Stimulated activated CD4-positive, alpha-beta T cell treated with anti-CD3 and anti-CD28 coated beads, Interleukin-15, amount 100 ng/mL, for 1 hour (primary cell): Measurements from ENCODE around the gene RAB39A.
A peak's percentile ranks its signal among the peaks of the same experiment; 100 is the strongest.

ENCODE experiments used
- DNase-seq, 2 donors: peaks; one replicate each; pipeline ENCODE4 v3.0.0-alpha.2; 2020; ENCODE audit warnings: low read depth in 1 of 2, low spot score in 1 of 2

Gene RAB39A

GRCh38 chr11:107961480-107961879 is 33.2 kb downstream of the RAB39A start:
- DNase-seq = no peak

- no peak for DNase-seq
Measured at GRCh38 chr11:107962181-107962580, 33.9 kb downstream of the RAB39A start.

GRCh38 chr11:107963091-107963490 is 34.8 kb downstream of the RAB39A start:
- no peak for DNase-seq

- DNase-seq = no peak
Measured at GRCh38 chr11:107969219-107969618, 41.0 kb downstream of the RAB39A start.

- no peak for DNase-seq
Measured at GRCh38 chr11:107970049-107970448, 41.8 kb downstream of the RAB39A start.

- DNase-seq = no peak
Measured at GRCh38 chr11:107973641-107974040, 45.4 kb downstream of the RAB39A start.

GRCh38 chr11:107988397-107989158 is 60.3 kb downstream of the RAB39A start:
- no peak for DNase-seq

GRCh38 chr11:107991868-107992414 is 63.7 kb downstream of the RAB39A start:
- no peak for DNase-seq

- no peak for DNase-seq
Measured at GRCh38 chr11:107996006-107996776, 67.9 kb downstream of the RAB39A start.

GRCh38 chr11:107998761-107999160 is 70.5 kb downstream of the RAB39A start:
- no peak for DNase-seq

GRCh38 chr11:107999759-108000455 is 71.7 kb downstream of the RAB39A start:
- no peak for DNase-seq

- no peak for DNase-seq
Measured at GRCh38 chr11:108002476-108002875, 74.2 kb downstream of the RAB39A start.

GRCh38 chr11:108003623-108004022 is 75.4 kb downstream of the RAB39A start:
- no peak for DNase-seq

GRCh38 chr11:108007819-108008218 is 79.6 kb downstream of the RAB39A start:
- DNase-seq = no peak

GRCh38 chr11:108008656-108009496 is 80.6 kb downstream of the RAB39A start, which contains the start of gene CUL5:
Gene CUL5 (plus strand): TSS chr11:108008898. CDS start chr11:108009349, 451 bp downstream.
- DNase-seq = peak; percentile 77 to 89

GRCh38 chr11:108009497-108010370 is 81.5 kb downstream of the RAB39A start:
- DNase-seq = no peak

GRCh38 chr11:108012139-108012725 is 84.0 kb downstream of the RAB39A start:
- no peak for DNase-seq
